ENCODE results near the gene TMEM115.

Gene TMEM115

DNA sequence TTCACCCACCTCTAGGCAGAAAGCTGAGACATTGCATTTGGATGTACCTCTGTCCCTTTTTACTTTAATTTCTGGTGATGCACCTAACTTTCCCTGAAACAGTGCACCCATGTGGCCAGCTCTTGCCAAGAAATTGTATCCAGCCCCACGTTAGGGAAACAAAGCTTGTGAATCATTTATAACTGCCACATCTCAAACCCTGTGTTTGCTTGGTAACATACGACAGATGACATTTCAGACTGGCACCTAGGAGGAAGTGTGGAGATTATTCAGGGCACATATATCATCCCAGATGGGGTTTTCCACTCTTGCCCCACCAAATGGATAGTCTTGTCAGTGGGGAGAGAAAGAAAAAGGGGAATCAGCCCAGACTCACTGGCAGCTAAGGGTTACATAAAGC is 6.5 kb downstream of the TMEM115 start:
- peak; percentile 18 for DNase-seq

DNA sequence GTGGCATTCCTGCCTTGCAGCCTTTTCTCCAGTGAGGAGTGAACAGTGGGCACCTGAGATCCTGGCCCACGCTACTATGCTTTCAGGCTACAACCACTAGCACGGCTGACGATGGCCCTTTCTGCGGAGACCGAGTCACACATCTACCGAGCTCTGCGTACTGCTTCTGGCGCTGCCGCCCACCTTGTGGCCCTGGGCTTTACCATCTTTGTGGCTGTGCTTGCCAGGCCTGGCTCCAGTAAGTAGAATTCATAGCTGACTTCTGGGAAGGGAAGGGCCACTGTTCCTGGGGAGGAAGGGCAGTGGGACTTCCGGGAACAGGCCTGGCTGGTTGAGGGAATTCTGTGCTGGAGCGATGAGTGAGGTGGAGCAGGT is 8.0 kb downstream of the TMEM115 start:
- DNase-seq, result no peak

DNA sequence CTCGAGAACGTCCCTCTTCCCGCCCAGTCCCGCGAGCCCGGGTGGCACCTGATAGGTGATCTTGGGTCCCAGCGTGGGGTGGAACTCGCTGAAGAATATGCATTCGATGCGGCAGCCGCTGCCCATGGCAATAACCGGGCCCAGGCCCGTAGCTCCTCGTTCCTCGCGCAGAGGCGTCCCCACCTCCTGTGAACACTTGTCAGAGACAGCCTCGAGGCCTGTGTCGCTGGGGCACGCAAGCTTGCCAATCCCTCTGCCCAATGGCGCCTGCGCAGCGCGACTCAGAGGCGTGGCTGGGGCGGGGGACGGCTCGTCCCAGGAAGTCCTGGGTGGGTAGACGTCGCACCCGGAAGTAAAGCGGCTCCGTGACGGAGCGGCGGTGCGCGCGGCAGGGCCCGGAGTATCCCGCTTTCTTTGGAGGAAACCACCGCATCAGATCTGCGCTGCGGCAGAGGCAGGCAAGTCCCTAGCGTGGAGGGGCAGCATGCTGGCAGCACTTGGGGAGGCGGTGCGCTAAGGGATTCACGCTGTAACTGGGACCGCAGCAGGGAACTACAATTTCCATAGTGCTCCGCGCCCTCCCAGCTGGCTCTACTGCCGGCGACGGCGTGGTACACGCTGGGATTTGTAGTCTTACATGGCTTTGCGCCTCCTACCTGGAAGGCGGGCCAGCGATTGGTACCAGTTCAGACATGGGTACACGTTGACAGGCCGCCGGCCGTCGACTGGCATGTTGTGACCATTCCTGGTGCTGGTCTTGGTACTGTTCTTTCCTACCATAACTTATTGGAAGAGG is 8.6 kb downstream of the TMEM115 start, which contains the start of the genes CYB561D2 and NPRL2:
TSS of gene CYB561D2 (plus strand) at position 336 of the 796 bp plus-strand sequence. CDS start 572 bp downstream, outside the sequence.
TSS of gene NPRL2 (minus strand) at position 249 of the 796 bp plus-strand sequence. CDS start at position 126, 123 bp downstream.
- DNase-seq, result peak; percentile 93

DNA sequence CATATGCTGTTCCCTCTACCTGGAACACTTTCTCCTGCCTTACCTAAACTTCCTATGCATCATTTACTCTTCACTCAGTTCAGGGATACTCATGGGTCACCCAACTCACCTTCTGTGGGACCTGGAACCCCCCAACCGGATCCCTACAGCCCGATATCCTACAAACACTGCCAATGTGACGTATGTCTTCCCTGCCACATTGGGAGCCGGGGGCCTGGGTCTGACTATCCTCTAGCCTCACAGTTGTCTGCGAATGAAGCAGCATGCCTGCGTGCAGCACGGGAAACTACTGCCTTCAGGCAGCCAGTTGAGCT is 9.2 kb downstream of the TMEM115 start:
- no peak for DNase-seq

DNA sequence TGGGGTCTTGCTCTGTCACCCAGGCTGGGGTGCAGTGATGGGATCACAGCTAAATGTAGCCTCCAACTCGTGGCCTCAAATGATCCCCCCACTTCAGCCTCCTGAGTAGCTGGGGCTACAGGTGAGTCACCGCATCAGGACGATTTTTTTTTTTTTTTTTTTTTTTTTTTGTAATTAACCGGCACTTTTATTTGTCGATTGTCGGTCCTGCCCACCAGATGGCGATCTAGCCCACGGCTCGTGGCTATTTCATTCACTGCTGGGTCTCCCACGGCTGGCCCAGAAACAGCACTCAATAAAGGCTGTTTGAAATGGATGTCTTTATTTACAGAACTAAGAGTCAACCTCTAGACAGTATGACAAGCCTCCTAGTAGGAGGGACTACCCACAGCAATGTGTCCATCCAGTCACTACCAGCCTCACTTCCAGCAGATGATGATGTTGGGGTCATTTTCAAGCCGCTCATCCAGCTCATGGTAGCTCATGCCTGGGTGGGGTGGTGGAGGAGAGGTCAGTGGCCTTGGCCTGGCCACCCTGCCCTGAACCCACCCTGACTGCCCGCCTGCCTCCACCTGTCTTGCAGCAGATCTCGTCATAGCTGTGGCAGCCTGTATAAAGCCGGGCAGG is 12.0 kb downstream of the TMEM115 start:
- DNase-seq, result peak; percentile 78

DNA sequence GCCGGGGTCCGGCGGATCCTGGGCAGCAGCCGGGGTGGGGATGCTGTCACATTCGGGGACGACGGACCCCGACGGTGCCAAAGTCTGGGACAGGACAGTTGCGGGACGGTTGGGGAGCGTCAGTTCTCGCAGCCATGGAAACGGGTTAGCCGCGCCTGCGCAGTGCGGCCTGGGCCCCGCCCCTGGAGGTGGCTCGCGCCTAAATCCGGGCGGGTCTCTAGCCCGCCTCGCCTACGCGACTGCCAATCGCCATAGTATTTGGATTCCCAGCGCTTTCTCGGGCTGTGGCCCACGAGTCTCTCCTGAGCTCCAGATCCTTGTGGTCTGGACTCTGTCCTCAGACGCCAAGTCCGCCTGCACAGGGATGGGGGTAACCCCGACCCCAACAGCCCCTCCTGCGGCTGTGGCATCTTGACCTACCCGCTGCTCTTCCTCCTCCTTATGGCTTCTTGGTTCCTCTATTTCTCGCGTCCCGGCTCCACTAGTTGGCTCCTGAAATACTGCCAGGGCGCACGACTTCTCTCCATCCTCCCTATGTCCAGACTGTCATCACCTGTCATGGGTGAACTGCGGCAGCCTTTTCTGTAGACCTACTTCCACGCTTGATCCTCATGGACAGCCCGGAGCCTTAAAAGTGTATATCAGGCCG is 13.6 kb downstream of the TMEM115 start, which contains the start of gene ZMYND10:
TSS of gene ZMYND10 (minus strand) at position 147 of the 649 bp plus-strand sequence. CDS start 153 bp downstream, outside the sequence.
- peak; percentile 46 for DNase-seq

DNA sequence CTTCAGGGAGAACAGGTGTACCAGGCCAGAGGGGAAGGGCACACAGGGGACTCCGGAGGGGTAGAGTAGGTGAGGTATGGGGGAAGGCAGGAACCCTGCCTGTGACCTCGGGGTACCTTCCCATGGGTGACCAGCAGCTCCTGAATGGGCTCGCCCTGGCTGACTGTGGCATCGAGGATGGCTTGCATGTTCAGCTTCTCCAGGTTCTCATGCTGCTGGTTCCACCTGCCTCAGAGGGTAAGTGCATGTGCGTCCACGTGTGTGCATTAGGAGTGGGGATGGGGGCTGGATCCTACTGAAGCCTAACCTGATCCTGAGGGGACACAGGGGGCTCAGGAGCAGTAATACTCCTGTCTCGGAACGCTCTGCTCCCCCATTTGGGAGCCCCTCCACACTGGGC is 14.3 kb downstream of the TMEM115 start:
- DNase-seq, result no peak

DNA sequence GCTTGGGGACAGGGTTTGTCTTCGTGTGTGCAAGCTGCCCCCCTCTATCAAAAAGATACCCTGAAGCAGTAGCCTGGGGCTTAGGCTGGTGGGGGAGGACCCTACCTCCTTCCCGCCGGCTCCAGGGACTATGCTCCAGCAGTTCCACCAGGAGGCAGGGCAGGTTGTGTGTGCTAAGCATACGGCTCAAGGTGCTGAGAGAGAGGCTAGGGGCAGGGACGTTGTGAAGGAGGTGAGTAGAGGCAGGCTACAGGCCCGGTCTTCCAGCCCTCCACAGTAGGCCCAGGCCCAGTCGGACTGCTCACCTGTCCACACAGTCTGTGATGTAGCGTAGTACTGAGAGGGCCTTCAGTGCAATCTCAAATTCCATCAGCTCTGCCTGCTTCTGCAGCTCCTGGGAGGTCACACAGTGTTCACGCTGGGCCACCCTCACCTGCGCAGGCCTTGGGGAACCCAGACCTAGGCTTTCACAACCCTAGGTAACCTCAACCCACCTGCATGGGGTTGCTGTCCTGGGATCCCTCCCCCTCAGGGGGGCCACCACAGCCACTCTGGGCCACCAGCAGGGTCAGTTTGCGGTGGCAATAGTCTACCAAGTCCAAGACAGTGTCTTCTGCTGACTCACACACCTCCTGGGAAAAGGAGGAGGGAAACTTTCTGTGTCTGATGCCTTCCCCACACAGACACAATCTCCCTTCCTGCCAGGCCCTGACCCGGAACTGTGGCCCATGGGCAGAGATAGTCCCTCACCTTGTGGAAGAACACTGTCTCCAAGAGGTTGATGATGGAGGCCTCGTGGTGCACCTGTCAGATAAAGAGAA is 16.3 kb downstream of the TMEM115 start:
- DNase-seq, result no peak

DNA sequence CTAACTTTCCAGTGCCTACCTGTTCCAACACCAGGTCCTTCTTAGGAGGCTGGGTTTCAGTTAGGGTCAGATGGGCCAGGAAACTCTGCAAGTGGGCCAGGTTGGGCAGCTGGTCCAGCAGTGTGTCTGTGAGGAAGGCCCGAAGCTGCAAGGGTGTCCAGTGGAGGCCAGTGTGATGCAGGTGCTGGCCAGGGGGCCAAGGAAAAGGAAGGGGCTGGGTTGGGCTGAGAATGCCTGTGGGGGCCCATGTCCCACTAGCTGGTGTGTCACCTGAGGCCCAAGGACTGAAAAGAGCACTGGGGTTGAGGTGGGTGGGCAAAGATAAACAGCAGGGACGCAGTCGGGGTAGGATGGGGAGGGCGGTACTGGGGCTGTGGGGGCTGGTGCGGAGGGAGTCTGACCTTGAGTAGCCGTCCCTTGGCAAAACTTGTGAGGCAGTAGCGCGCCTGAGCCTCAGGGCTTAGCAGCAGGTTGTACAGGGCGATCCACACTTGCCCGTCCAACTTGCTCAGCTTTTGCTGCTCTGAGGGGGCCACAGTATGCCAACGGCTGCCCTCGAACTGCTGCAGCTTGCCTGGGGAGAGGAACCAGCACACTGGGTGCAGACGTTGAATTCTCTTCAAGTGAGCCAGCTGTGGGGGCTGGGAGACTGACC is 17.2 kb downstream of the TMEM115 start:
- DNase-seq, result no peak

DNA sequence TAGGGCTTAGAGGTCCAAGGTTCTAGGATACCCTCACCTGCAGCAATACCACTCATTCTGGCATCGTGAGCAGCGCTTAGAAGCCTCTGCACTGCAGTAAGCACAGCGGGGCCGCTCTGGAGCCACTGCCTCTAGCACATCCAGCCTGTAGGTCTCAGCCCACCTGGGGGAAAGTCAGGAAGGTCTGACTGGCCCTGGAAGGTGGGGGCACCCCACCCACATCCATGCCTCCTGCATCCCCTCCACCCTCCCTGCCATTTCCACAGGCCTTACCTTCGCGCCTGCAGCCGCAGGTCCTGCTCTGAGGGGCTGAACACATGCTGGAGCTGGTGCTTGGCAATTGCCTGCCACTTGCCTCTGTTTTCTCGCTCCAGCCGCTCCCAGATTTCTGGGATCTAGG is 17.8 kb downstream of the TMEM115 start:
- DNase-seq, result no peak

DNA sequence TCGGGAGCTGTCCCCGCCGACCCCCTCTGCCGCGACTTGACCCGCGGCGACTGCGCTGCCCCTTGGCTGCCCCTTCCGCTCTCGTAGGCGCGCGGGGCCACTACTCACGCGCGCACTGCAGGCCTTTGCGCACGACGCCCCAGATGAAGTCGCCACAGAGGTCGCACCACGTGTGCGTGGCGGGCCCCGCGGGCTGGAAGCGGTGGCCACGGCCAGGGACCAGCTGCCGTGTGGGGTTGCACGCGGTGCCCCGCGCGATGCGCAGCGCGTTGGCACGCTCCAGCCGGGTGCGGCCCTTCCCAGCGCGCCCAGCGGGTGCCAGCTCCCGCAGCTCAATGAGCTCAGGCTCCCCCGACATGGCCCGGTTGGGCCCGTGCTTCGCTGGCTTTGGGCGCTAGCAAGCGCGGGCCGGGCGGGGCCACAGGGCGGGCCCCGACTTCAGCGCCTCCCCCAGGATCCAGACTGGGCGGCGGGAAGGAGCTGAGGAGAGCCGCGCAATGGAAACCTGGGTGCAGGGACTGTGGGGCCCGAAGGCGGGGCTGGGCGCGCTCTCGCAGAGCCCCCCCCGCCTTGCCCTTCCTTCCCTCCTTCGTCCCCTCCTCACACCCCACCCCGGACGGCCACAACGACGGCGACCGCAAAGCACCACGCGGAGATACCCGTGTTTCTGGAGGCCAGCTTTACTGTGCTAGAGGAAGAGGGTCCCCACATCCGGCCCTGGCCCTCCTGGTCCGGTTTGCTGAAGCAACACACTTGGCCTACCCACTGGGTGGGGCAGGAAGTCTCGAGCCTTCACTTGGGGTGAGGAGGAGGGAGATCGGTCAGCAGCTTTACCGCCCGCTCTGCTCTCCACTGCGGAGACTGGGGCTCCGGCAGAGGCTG is 18.6 kb downstream of the TMEM115 start, which contains the start of gene RASSF1:
TSS of gene RASSF1 (minus strand) at position 389 of the 882 bp plus-strand sequence. CDS start at position 358, 31 bp downstream.
- peak; percentile 63 for DNase-seq

DNA sequence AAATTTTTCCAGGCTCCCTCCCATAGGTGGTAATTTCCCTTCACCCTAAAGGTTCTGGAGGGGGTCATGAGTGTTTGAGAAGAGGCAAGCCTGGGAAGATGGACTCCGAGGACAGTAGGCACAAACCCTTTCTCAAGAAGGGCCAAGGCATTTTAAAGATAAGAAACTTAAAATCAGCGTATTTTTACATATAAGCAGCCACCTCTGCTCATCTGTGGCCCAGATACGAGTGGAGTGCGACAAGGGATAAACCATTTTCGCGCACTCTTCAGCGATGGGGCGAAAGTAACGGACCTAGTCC is 19.2 kb downstream of the TMEM115 start:
- DNase-seq, result no peak

DNA sequence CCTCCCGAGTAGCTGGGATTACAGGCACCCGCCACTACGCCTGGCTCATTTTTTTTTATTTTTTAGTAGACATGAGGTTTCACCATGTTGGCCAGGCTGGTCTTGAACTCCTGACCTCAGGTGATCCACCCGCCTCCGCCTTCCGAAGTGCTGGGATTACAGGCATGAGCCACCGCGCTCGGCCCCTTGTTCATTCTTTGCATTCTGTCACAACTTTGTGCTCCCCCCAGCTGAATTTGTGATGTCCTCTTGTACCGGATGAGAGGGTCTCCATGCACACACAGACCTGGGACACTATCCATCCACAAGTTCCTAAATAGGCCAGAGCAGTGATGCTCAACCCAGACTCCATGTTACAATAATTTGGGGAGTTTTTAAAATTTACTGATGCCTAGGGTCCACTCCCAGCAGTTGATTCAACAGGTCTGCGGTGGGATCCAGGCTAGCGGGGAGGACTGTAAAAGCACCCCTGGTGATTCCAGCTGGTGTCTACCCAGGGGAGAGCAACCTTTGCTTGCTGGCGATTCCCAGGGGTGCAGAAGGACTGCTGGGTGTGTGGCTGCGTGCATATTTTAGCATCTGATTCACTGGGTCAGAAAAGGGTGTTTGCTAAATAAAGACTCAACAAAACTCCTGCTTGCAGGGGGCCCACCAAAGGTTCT is 19.7 kb downstream of the TMEM115 start:
- peak; percentile 61 for DNase-seq

DNA sequence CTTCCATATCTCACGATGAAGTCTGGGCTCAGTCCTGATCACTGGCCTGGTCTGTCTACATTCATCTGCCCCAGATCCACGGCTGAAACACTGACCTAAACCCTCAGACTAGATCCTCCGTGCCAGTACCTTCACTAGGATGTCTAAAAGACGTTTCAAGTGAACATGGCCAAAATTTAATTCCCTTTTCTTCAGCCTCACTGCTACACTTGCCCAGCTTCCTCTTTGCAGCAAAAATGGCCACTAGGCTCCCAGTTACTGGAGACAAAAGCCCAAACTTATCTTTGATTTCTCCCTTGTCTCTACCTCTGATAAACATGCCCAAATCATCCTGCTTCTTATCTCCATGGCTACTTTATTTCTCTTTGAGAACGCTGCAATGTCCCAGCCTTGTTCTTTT is 20.4 kb downstream of the TMEM115 start:
- DNase-seq, result no peak

DNA sequence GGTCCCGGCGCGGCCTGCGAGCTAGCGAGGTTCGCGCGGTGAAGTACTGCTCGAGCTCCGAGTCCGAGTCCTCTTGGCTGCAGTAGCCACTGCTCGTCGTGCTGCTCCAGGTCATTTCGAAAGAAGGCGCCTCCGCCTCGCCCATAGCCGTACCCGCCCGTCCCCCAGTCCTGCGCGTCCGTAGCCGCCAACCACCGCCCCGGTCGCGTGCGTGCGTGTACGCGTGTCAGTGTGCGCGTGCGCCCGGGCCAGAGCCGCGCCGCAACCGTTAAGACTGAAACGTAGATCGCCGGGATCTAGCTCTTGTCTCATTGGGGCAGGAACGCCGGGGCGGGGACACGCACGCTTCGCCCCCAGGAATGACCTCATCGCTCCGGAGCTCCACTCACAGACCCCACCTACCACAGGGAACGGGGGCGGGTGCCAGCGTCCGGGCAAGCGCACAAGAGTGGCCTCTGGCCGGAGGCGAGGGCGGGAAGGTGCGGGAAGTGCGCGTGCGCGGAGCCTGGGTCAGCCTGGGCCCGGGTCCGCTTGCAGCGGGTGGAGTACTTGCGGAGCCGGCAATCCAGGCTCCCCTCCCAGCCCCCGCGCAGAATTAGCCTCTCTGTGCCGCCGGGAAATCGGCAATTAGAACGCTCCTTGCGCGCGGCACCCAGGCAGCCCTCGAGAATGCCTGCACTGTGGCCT is 22.0 kb downstream of the TMEM115 start:
- DNase-seq, result peak; percentile 99

DNA sequence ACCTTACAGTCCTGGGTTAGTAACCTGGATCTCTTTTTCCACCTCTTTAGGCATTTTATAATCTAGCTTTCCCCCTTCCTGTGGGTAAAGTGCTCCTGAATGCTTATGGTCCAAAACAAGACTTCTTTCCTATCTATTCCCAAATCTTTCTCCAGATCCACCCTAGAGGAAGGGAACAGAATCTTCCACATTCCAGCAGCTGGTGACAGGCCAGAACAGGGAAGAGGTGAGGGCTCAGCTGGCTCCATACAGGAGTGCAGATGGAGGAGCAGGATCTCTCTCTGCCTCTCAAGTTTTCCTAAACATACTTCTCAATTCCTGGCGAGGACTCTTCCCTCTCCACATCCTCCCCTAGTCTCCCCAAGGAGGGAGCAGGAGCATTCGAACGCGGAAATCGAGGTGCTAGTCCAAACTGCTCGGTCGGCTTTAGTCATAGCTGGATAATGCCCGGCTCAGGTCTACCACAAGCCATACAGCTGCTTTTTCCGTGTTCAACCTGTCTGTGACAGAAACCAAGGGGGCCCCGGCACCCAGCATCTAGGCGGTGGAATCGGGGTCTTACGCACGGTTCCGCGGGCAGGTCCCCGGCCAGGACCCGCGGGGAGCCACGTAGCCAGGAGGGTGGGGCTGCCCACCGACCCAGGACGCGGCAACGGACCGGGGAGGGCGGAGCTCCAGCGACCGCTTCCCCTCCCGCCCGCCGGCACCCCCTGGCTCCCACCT is 22.7 kb downstream of the TMEM115 start:
- DNase-seq, result peak; percentile 23

DNA sequence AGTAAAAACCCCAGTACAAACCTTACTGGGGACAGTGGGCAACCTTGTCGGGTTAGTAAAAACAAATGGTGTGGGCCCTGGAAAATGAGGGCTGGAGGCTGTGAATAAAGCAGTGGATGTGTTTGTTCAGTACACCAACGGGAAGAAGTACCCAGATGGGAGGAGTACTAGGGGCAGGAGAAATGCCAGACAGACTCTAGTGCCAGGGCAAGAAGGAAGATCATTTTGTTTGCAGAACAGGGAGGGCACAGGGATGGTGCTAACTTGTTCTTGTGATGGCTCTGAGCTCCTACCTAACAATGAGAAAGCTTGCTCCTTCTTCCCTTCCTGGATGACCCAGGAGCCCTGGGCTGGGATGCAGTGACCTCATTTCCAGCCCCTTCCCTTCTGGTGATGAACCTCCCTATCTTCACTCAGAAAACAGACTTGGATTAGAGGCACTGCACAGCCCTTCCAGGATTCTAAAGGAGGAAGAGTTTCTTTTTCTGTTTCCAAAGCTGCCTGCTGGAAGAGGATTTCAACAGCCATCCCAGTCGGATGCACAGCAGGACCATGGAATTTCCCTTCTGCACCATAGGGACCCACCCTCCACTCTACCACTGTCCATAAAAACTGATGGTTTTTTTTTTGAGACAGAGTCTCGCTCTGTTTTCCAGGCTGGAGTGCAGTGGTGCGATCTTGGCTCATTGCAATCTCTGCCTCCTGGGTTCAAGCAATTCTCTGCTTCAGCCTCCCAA is 24.8 kb downstream of the TMEM115 start:
- DNase-seq, result no peak

DNA sequence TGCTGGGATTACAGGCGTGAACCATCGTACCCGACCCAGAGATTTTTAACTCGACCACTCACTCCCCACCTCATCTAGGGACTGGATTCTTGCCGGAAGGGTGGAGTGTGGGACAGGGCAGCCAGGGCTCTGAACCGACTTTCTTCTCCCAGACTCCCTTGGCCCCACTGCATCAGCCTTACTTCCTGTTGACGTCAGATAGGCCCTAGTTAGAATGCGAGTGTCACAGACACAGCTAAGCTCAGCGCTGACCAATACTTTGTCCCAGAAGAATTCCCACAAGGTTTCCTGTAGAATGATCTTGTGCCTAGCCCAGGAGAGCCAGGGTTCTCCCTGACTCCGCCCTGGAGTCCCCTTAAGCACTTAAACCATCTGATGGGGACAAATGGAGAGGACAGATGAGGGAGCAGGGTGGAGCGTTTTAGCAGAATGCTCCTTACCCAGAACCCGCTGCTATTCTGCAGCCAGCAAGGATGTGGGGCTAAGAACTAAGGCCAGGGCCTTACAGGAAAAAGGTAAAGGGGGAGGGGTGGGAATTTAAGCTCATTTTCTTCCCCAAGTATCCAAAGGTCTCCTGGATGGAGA is 25.5 kb downstream of the TMEM115 start:
- DNase-seq, result no peak
